GM18520 (cell line): ENCODE results near the gene DRAP1.

Experiments used
- ATAC-seq: cut with Tn5 transposase; IDR thresholded peaks from one replicate; pipeline ENCODE4 v1.9.1; 2021; ENCODE audit not compliant: unreplicated experiment

DRAP1 gene

GRCh38 chr11:65903715-65904114, 15.5 kb upstream of the DRAP1 start:
- ATAC-seq, result no peak

GRCh38 chr11:65906602-65907001, 12.6 kb upstream of the DRAP1 start:
- ATAC-seq, result no peak

DNA sequence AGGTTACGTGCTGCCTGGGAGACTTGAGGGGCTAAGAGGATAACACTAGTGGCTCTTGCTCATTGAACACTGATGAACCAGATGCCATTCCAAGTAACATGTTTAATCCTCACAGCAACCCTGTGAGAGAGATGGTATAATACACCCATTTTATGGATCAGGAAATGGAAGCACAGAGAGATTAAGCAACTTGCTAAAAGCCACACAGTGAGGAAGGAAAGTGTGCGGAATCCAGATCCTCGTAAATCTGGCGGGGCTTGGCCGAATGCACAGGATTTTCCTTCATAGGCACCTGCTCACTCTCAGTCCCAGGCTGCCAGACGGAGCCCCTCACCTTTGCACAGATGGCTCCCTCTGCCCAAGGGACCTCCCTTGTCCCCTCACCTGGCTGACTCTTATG, 11.3 kb upstream of the DRAP1 start:
- no peak for ATAC-seq

DNA sequence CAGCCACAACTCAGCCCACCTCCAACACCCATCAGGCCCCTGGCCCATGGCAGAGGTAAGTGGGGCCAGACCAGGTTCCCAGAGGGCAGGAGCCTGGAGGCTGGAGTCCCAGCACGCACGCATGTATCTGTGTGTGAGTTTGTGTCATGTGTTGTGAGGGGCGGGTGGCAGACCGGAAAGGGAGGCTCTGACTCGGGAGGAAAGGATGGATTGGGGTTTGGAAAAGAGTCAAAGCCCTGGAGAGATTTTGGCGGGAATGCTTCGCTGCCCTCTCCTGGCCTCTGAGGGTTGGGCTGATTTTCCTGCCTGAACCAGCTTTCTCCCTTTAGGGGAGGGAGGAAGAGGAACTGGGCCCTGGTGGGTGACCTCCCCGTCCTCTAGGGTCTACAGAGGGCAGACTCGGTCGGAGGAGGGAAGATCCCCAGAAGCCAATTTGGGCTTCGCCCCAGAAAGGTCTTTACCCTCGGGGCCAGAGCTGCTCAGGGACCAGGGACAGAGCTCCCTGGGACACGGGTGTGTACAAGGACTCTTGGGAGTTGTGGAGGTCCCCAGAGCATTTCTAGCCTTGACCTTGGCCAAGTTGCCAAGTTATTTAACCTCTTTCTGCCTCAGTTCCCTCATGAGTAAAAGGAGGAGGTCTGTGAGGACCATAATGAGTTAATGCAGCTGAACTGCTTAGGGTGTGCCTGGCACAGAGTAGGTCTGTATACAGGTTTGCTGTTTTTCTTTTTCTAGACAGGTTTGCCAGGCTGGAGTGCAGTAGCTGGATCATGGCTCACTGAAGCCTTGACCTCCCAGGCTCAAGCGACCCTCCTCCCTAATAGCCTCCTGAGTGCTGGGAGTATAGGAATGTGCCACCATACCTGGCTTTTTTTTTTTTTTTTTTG, 7.3 kb upstream of the DRAP1 start:
- no peak for ATAC-seq

GRCh38 chr11:65912845-65913244, 6.4 kb upstream of the DRAP1 start:
- no peak for ATAC-seq

DNA sequence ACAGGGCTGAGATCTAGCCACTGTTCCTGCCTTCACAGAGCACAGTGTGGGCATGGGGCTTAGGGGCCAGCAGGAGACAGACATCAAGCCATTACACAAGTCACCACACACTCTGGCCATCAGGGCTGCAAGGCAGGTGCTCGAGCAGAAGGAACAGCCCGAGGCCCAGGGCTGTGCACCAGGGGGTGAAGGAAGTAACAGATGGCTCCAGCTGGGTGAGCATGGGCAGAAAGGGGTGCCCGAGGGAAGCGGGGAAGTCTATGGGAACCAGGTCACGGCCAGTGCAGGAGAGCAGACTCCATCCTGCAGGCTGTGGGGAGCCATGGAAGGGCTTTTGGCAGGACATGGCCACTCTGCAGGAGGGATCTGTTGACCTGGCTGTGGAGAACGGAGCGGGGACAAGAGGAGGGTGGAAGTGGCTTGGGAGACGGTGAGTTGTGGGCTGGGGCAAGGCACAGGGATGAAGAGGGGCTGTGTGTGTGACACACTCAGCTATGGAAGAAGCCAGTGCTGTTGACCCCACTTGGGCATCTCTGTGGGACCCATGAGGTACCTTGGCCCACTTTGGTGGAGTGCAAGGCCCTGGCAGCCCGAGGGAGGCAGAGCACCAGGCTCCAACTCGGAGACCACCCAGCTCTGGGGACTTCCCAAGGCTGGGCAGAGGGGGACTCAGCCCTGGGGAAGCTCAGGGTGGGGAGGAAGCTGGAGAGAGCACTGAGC, 4.0 kb upstream of the DRAP1 start:
- ATAC-seq, result no peak

DNA sequence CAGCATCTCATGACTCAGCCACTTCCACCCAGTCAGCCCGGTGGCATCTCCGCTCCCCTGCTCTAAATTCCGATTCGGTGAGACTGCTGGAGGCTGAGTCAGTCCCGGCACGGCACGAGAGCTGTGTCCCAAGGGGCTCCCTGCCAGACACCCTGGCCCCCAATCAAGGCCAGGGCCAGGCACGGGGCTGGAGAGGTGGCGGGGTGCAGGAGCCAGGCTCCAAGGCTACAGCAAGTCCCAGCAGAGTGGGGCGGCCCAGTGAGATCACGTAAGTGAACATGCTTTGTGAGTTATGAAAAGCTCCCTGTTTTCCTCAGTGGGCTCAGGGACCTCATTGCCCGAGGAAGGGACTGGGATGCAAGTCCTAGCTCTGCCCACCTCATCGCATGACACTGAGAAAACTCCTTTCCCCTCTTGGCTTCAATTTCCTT, 3.4 kb upstream of the DRAP1 start:
- ATAC-seq, result no peak

- ATAC-seq, result no peak
These were observed 2.8 kb upstream of the DRAP1 start for GRCh38 chr11:65916391-65916790.

DNA sequence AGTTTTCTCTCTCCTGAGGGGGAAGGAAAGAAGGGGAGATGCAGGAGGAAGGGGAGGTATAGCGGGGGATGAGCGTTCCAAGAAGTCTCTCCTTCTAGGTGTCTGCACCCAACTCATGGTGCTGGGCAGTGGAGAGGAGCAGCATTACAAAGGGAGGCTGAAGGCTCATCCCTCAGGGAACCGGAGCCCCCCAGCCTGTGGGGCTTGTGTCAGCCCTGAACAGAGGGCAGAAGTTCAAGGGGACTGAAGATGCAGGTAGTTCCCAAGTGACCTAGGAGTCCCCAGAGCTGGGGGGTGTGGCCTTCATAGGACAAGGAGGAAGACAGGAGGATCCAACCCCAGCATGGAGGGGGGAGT, 2.2 kb upstream of the DRAP1 start:
- no peak for ATAC-seq

- ATAC-seq, result no peak
These were observed 1.6 kb upstream of the DRAP1 start for GRCh38 chr11:65917434-65918210.

- peak; percentile 32 for ATAC-seq
These were observed 750 bp upstream of the DRAP1 start, which contains the start of gene C11orf68 for GRCh38 chr11:65918211-65919140. TSS of gene C11orf68 (minus strand) at chr11:65919062. CDS start at chr11:65919031, 31 bp downstream.

- ATAC-seq, result peak; percentile 34
These were observed 546 bp downstream of the DRAP1 start for GRCh38 chr11:65919573-65920371.

- ATAC-seq, result no peak
These were observed 1.2 kb downstream of the DRAP1 start for GRCh38 chr11:65920372-65920802.

DNA sequence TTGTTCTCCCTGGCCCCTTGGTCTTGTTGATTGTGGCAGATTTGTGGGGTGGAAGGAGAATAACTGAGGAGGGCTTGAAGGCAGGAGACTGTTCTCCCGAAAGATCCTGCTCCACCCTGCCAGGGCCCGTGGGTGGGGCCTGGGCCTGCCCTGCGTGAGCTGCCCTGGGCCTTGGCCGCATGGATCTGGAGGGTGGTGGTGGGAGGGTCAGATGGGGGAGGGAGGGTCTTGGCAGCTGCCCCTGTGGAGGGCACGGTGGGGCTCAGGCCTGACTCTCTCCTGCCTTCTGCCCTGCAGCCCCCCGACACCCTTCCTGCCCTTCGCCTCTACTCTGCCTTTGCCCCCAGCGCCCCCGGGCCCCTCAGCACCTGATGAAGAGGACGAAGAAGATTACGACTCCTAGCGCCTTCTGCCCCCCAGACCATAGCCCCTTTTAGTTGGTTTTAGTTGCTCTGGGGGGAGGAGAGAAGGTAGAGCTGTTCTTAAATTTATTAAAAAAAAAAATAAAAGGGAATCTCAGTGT, 1.9 kb downstream of the DRAP1 start:
- ATAC-seq, result no peak

- no peak for ATAC-seq
These were observed 2.6 kb downstream of the DRAP1 start for GRCh38 chr11:65921876-65922275.

DNA sequence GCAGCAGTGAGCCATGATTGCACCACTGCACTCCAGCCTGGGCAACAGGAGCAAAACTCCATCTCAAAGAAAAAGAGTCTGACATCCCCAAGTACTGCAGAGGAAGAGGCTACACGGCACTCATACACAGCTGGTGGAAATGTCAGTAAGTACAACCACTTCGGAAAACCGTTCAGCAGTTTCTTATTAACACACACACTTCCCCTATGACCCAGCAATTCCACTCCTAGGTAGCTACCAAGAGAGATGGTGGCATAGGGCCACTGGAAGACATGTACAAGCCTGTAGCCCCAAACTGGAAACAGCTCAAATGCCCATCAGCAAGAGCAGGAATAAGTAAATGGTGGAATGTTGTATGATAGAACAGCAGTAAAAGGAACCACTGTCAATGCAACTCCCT, 3.3 kb downstream of the DRAP1 start:
- ATAC-seq, result no peak

DNA sequence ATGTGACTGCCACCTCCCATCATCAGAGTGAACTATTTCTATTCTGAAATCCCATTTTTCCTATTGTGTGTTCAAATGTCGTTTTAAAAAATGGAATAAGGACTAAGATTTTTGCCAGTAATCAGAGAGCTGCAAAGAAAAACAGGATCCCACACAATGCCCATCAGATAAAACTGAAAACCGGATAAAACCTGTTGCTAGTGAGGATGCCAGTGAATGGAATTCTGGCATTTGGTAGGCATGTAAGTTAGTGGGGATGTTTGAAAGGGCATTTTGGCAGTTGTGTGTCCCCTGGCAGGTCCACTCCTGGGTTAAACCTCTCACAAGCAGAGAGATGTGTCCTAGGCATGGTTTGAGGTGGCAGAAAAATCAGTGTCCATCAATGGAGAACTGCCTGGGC, 6.2 kb downstream of the DRAP1 start:
- no peak for ATAC-seq

GRCh38 chr11:65927904-65928397, 8.7 kb downstream of the DRAP1 start:
- no peak for ATAC-seq

GRCh38 chr11:65928667-65929066, 9.4 kb downstream of the DRAP1 start:
- ATAC-seq, result no peak
